GM21723 (cell line): ENCODE data around the gene MAP4K2.

Experiments used
- ATAC-seq: cut with Tn5 transposase; IDR thresholded peaks from one replicate; pipeline ENCODE4 v1.9.1; 2021; ENCODE audit warnings: mild to moderate bottlenecking, moderate library complexity; ENCODE audit not compliant: unreplicated experiment

The MAP4K2 gene

GRCh38 chr11:64793271-64794160, 9.5 kb downstream of the MAP4K2 start:
- no peak for ATAC-seq

DNA sequence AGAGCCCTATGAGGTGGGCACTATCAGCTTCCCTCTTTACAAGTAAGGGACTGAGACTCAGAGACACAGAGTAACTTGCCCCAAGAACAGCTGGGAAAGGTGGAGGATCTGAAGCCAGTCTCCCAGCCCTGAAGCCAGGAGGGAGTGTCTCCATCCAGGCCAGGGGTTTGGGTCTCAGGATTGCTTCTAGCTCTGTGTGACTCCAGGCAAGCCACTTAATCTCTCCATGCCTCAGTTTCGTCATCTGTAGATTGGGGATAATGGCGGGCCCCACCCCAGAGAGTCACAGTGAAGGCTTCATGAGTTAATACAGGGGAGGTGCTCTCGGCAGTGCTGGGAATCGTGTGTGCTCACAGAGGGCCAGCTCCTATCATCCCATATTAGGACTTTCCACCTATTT, 10.5 kb downstream of the MAP4K2 start:
- ATAC-seq: no peak

GRCh38 chr11:64791781-64792291, 11.2 kb downstream of the MAP4K2 start:
- ATAC-seq: no peak

GRCh38 chr11:64790205-64791095, 12.6 kb downstream of the MAP4K2 start:
- no peak for ATAC-seq

GRCh38 chr11:64789331-64790204, 13.4 kb downstream of the MAP4K2 start:
- no peak for ATAC-seq

DNA sequence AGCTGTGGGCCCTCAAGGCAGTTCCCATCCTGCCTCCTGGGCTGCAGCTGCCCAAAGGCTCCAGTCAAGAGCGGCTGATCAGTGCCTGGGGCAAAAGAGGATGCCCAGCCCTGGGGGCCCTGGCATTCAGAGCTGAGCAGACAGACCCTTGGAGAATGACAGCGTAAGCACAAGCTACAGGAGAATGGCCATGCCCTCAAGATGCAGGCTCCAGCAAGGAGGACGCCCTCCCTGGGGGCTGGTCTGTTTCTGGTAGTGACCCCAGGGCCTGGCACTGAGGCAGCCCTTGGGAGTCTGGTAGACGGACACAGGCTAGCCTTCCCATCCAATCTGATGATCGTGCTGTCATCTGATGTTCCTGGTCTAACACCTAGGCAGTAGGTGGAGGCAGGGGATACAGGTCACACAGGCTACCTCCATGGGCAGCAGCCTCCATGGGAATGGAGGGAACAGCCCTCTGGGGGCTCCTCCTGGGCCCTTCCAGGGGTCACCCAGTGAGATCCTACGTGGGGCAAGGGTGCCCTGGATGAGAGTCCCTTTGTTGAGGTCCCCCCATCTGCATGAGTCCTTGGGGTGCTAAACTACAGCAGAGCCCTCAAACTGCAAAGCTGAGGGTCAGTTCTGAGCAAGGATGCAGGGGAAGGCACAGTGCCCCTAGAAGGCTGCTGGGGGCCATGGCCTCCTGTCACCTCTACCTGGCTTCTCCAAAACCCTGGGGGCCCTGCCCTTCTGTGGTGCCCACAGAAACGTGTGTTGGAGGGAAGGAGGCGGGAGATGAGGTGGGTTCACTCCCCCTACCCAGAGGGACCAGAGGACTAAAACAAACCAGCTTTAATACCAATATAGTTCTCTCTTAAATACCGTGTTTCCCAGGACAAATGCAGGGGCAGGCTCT, 14.4 kb downstream of the MAP4K2 start:
- no peak for ATAC-seq

- ATAC-seq: no peak
Observed at GRCh38 chr11:64787526-64788320, 15.3 kb downstream of the MAP4K2 start.

- no peak for ATAC-seq
Observed at GRCh38 chr11:64786308-64786707, 16.7 kb downstream of the MAP4K2 start.

DNA sequence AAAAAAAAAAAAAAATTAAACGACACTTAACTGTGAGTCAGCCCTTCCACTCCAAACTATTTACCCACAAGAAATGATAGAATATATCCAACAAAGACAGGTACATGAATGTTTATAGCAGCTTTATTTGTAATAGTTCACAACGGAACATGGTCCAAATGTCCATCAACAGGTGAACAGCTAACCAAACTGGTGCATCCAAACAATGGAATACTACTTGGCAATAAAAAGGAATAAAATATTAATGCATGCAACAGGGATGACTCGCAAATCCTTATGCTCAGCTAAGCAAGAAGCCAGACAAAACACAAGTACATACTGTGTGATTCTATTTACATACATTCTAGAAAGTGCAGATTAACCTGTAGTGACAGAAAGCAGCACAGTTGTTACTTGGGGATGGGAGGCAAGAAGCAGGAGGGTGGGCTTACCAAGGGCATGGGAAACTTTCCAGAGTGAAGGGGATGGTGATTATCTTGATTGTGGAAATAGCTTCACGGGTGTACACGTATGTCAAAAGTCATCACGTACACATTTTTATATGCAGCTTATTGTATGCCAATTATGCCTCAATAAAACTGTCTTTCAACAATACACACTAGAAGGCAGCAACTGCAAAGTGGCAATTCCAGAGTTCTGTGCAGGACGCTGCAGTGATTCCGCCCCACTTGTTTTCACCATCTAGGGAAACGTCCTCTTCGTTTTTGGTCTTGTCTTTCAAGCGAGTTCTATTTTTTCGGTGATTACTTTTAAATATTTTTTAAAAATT, 18.0 kb downstream of the MAP4K2 start:
- no peak for ATAC-seq

- ATAC-seq: peak; percentile 84
Observed at GRCh38 chr11:64778473-64779298, 24.3 kb downstream of the MAP4K2 start, which contains the start of gene SF1. TSS of gene SF1 (minus strand) at chr11:64778542. CDS start at chr11:64778392, 150 bp downstream.

- ATAC-seq: no peak
Observed at GRCh38 chr11:64778223-64778472, 24.9 kb downstream of the MAP4K2 start.

- ATAC-seq: no peak
Observed at GRCh38 chr11:64777449-64778222, 25.4 kb downstream of the MAP4K2 start.

DNA sequence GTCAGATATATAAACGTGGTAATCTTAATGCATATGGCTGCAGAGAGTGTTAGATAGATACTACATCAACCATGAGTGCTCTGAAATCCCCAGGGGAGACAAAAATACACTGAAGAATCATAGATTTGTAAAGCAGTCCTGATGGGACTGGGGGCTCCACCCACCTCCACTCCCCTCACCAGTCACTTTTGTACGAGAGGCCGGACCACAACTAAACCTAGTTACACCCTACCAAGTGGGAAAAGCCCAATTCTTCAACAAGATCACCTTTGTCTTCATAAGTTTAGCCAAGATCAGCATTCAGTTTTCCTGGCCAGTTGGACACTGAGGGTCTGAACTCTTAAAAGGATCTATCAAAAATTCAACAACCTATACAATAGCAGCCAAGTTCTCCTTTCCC, 26.1 kb downstream of the MAP4K2 start:
- ATAC-seq: no peak

DNA sequence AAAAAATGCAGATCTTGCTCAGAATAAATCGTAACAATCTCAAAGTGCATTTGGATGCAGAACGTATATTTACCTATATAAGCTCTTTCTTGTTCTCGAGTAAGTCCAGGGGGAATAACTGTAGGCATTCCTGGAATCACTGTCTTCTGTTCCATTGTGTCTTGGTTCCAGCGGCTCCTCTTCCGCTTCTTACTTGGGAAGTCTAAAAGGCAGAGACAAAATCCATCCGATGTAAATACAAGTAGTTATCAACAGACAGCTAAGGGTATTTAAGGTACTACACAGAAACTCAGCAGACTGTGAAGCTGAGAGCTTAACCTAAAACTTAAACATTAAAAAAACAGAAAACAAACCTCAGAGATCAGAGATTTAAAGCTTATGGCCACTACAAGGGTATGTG, 26.6 kb downstream of the MAP4K2 start:
- ATAC-seq: no peak

DNA sequence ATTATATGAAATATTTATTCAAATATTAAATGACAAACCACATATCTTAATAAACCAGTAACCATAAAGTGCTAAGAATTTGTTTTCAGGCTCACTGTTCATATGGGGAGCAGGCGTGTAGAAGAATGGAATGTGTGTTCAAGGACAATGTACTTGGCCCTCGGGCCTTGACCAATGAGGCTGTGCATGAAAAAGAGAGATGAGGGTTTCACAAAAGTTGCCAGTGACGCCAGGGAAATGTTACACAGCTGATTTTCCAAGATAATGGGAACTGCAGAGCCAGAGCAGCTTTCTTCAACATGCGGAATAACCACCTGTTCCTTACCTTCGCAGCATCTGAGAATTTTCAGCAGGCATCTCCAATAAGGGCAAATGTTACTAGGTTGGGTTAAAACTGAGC, 28.9 kb downstream of the MAP4K2 start:
- ATAC-seq: no peak

DNA sequence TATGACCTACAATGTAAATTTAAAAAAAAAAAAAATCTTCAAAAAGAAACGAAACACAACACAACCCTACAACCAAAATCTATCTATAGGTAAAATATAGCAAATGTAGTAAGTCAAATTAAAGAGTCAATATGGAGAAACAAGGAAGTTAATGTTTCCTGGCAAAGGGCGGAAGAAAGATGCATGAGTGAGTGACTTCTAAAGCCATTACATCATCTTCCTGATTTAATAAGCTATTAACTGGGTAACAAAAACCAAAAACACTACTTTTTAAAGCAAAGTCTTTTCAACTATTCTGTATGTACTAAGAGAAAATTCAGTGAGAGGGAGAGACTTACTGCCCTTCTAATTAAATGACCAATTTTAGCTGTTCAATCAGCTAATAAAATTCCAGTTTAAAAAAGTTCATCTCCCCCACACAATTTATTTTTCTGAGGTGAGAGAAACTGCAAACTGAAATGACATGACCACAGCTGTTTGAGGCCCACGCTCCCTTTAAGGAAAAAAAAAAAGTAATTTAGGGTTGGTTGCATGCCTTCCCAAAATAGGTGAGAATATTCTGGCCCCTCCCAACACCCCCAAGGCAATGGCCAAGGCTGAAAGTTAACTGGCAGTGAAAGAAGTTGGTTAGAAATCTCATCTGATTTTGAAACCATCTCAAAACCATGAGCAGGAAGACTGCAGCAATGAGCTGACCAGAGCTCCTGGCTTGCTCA, 30.6 kb downstream of the MAP4K2 start:
- ATAC-seq: no peak
